Left renal cortex interstitium (tissue), 4 donors: ENCODE measurements around the gene PCDH15. TPM values are rescaled to one million over a fixed set of nuclear protein-coding genes. Genes with fewer than 3 reads are reported as not detected.
A peak's percentile ranks its signal among the peaks of the same experiment; 100 is the strongest.

ENCODE experiments used
- DNase-seq, 4 donors: peaks; one replicate each; pipeline ENCODE4 v3.0.0-alpha.2; 2013; ENCODE audit warnings: low read depth in 4 of 4, low spot score in 2 of 4, missing footprints in 1 of 4
- polyA plus RNA-seq, 4 donors: library from polyadenylated mRNA; unstranded; fragments of 120-200 nt; gene quantifications; one replicate each; pipeline ENCODE4 v1.2.1, GENCODE V29; 2013; ENCODE audit not compliant: insufficient read length in 4 of 4

Gene PCDH15
- polyA plus RNA-seq, 4 donors, result 5.9 to 13.4 (median 8.0) TPM

GRCh38 chr10:53899463-53900160 is 901.4 kb downstream of the PCDH15 start:
- DNase-seq, result peak; percentile 39 to 50 (median 45)

- DNase-seq, result no peak
Measured at GRCh38 chr10:53898532-53898931, 902.5 kb downstream of the PCDH15 start.

- DNase-seq, result no peak
Measured at GRCh38 chr10:53894145-53894544, 906.9 kb downstream of the PCDH15 start.

GRCh38 chr10:53893061-53893460 is 908.0 kb downstream of the PCDH15 start:
- no peak for DNase-seq

GRCh38 chr10:53886325-53887300 is 914.4 kb downstream of the PCDH15 start:
- no peak for DNase-seq

- DNase-seq, result no peak
Measured at GRCh38 chr10:53864846-53865245, 936.2 kb downstream of the PCDH15 start.

GRCh38 chr10:53852450-53853175 is 948.4 kb downstream of the PCDH15 start:
- DNase-seq, result no peak

GRCh38 chr10:53846809-53847208 is 954.2 kb downstream of the PCDH15 start:
- no peak for DNase-seq

GRCh38 chr10:53843736-53844362 is 957.2 kb downstream of the PCDH15 start:
- DNase-seq, result no peak

GRCh38 chr10:53841483-53842145 is 959.4 kb downstream of the PCDH15 start:
- peak in 1 of 4 donors; percentile 34 for DNase-seq

- DNase-seq, result peak in 1 of 4 donors; percentile 39
Measured at GRCh38 chr10:53840653-53841052, 960.4 kb downstream of the PCDH15 start.

GRCh38 chr10:53839440-53840039 is 961.5 kb downstream of the PCDH15 start:
- peak in 2 of 4 donors; percentile 25 to 43 for DNase-seq

GRCh38 chr10:53836638-53837037 is 964.4 kb downstream of the PCDH15 start:
- no peak for DNase-seq

GRCh38 chr10:53833908-53834307 is 967.1 kb downstream of the PCDH15 start:
- DNase-seq, result no peak

GRCh38 chr10:53827261-53827660 is 973.8 kb downstream of the PCDH15 start:
- DNase-seq, result no peak

- DNase-seq, result no peak
Measured at GRCh38 chr10:53808677-53809372, 992.2 kb downstream of the PCDH15 start.

- no peak for DNase-seq
Measured at GRCh38 chr10:53786236-53786900, 1014.7 kb downstream of the PCDH15 start.

- no peak for DNase-seq
Measured at GRCh38 chr10:53771701-53772100, 1029.3 kb downstream of the PCDH15 start.
